Keratinocyte (primary cell): ENCODE data around the gene IRF4. TPM values are rescaled to one million over a fixed set of nuclear protein-coding genes. Genes with fewer than 3 reads are reported as not detected.
A peak's percentile ranks its signal among the peaks of the same experiment; 100 is the strongest.

Experiments used
- DNase-seq: peaks from one replicate; pipeline ENCODE4 v3.0.0-alpha.2; 2011; ENCODE audit warnings: low read depth, missing footprints, low spot score
- FAIRE-seq: peaks from 2 replicates; lab custom pipeline; 2011; peaks lifted over from hg19 to GRCh38; lab: Jason Lieb, UNC
- H2AFZ ChIP-seq: 2 replicates; pipeline ENCODE4 v1.6.0; 2012; ENCODE audit warnings: low read length, control low read depth, inconsistent platforms; ENCODE audit not compliant: control insufficient read depth
- H3K27ac ChIP-seq: 2 replicates; pipeline ENCODE4 v1.5.1; 2011; ENCODE audit warnings: low read length; ENCODE audit not compliant: control insufficient read depth, insufficient read depth
- H3K27me3 ChIP-seq: 3 replicates; pipeline ENCODE4 v1.6.0; 2011; ENCODE audit warnings: low read length; ENCODE audit not compliant: control insufficient read depth, insufficient read depth; ENCODE audit errors: extremely low read depth
- H3K36me3 ChIP-seq, 2 experiments: 2 replicates in 1 of 2; 3 replicates in 1 of 2; pipeline ENCODE4 v1.5.1; 2011; ENCODE audit warnings: low read length in 2 of 2, mild to moderate bottlenecking in 1 of 2; ENCODE audit not compliant: control insufficient read depth in 2 of 2, insufficient read depth in 2 of 2; ENCODE audit errors: extremely low read depth in 1 of 2
- H3K4me1 ChIP-seq: 3 replicates; pipeline ENCODE4 v1.5.1; 2011; ENCODE audit warnings: low read length; ENCODE audit not compliant: control insufficient read depth, insufficient read depth; ENCODE audit errors: extremely low read depth
- H3K4me2 ChIP-seq: 3 replicates; pipeline ENCODE4 v1.6.0; 2011; ENCODE audit warnings: low read depth, low read length; ENCODE audit not compliant: control insufficient read depth, insufficient read depth; ENCODE audit errors: extremely low read depth
- H3K4me3 ChIP-seq, 3 experiments: fragments of 200-600 bp in 1 of 3; sonication (generic) in 1 of 3; 2 replicates in 2 of 3; 3 replicates in 1 of 3; pipeline ENCODE4 v1.5.1; 2011 to 2016; ENCODE audit warnings: low read length in 3 of 3, mild to moderate bottlenecking in 3 of 3, control low read depth in 2 of 3, inconsistent platforms in 1 of 3, low read depth in 1 of 3, mixed read lengths in 1 of 3, mixed run types in 1 of 3, moderate library complexity in 1 of 3; ENCODE audit not compliant: control insufficient read depth in 2 of 3, insufficient read depth in 2 of 3; ENCODE audit errors: extremely low read depth in 1 of 3
- H3K79me2 ChIP-seq: 2 replicates; pipeline ENCODE4 v1.6.0; 2012; ENCODE audit warnings: low read length; ENCODE audit not compliant: control insufficient read depth, insufficient read depth
- H3K9ac ChIP-seq: 3 replicates; pipeline ENCODE4 v1.6.0; 2011; ENCODE audit warnings: low read length; ENCODE audit not compliant: control insufficient read depth, insufficient read depth; ENCODE audit errors: extremely low read depth
- H3K9me1 ChIP-seq: 3 replicates; pipeline ENCODE4 v1.6.0; 2011; ENCODE audit warnings: low read length; ENCODE audit not compliant: control insufficient read depth, insufficient read depth; ENCODE audit errors: extremely low read depth
- H3K9me3 ChIP-seq: 2 replicates; pipeline ENCODE4 v1.5.1; 2012; ENCODE audit warnings: low read depth, low read length; ENCODE audit not compliant: control insufficient read depth
- H4K20me1 ChIP-seq: 3 replicates; pipeline ENCODE4 v1.6.0; 2011; ENCODE audit warnings: low read length; ENCODE audit not compliant: control insufficient read depth, insufficient read depth; ENCODE audit errors: extremely low read depth
- EZH2 ChIP-seq: IDR thresholded peaks from one replicate; pipeline ENCODE4 v1.6.1; 2012; ENCODE audit warnings: inconsistent platforms, mild to moderate bottlenecking, low read length, moderate library complexity
- dilution Hi-C: fragments of 300-500 bp; cut with MboI; formaldehyde crosslinking; loops from one replicate; pipeline ENCODE4 v1.7.0; 2020; ENCODE audit warnings: low sequenced_read_pairs; ENCODE audit not compliant: extremely low pct_ligation_motif_present
- polyA plus RNA-seq, 5 experiments: library from polyadenylated mRNA; depleted of rRNA in 3 of 5; stranded (reverse) in 3 of 5; stranded (forward) in 1 of 5; unstranded in 1 of 5; fragments of >200 nt; gene quantifications; 1 replicate in 1 of 5; 2 replicates in 3 of 5; 3 replicates in 1 of 5; pipeline versions ENCODE4 v1.2.1 to v1.2.3, GENCODE V29; 2011 to 2012; ENCODE audit warnings: missing spikeins in 2 of 5, low read depth in 1 of 5, low replicate concordance in 1 of 5
- TF ChIP-seq, protein P1 (sequence below), 3 experiments: IDR thresholded peaks in 1 of 3; conservative IDR thresholded peaks in 1 of 3; optimal IDR thresholded peaks in 1 of 3; 2 replicates in 2 of 3; 3 replicates in 1 of 3; pipeline versions ENCODE3 to v1.5.1; 2011; ENCODE audit warnings: low read length in 3 of 3, mild to moderate bottlenecking in 3 of 3, moderate library complexity in 2 of 3, control low read depth in 1 of 3, inconsistent platforms in 1 of 3; ENCODE audit not compliant: insufficient read depth in 2 of 3; ENCODE audit errors: extremely low read depth in 1 of 3

The IRF4 gene
- polyA plus RNA-seq, 1 donor (not counting 4 experiments of a cell fraction or from before 2014, with no cell fraction given) = 0.12 TPM

DNA sequence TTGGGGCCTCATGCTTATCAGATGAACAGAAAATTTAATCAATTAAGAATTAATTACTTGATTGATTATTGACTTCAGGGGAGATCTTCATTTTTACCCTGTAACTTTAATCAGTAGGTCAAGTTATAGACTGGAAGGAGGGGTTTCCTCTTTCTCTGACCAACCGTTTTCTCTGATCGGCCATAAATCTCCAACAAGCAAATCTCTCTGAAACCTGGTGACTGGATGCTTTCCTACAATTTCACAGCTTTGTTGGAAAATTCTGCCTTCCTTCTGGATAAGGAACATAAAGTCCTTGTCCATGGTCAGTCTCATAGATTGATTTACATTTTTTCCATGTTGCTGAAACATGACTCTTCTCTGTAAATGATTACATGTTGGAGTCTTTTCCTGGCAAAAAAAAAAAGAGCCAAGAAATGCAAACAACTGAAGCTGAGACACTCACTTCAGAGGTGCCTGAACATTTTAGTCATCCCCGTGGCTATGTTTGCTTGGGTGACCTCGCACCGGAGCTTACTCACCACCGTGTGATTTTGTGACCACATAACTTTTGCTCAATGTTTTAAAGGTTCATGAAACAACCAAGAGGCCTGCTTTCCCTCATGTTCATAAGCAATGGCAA is 31.0 kb downstream of the IRF4 start:
- Histone ChIP-seq H3K9me3 (no peaks in the 10 kb centered on the region), H3K36me3 (no peaks in the 10 kb centered on the region), H4K20me1 (no peaks in the 10 kb centered on the region), H3K9ac (no peak overlapping the region), H3K4me3 (no peak overlapping the region), H3K27me3 (peaks cover 3% of the 10 kb centered on the region), H3K79me2 (no peaks in the 10 kb centered on the region), H3K4me2 (no peak overlapping the region), H3K9me1 (no peaks in the 10 kb centered on the region), H3K4me1 (peaks cover 2% of the 10 kb centered on the region), H3K27ac (no peak overlapping the region), H2AFZ (no peak overlapping the region)
- DNase-seq = peak; percentile 45
- dilution Hi-C loops = no loop called here
- no peak for TF ChIP-seq EZH2
- TF ChIP-seq, protein P1, sequence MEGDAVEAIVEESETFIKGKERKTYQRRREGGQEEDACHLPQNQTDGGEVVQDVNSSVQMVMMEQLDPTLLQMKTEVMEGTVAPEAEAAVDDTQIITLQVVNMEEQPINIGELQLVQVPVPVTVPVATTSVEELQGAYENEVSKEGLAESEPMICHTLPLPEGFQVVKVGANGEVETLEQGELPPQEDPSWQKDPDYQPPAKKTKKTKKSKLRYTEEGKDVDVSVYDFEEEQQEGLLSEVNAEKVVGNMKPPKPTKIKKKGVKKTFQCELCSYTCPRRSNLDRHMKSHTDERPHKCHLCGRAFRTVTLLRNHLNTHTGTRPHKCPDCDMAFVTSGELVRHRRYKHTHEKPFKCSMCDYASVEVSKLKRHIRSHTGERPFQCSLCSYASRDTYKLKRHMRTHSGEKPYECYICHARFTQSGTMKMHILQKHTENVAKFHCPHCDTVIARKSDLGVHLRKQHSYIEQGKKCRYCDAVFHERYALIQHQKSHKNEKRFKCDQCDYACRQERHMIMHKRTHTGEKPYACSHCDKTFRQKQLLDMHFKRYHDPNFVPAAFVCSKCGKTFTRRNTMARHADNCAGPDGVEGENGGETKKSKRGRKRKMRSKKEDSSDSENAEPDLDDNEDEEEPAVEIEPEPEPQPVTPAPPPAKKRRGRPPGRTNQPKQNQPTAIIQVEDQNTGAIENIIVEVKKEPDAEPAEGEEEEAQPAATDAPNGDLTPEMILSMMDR (optimal IDR thresholded peaks at IDR 0.05 in 1 of 3, IDR thresholded peaks at IDR 0.05 in 1 of 3, conservative IDR thresholded peaks at IDR 0.05 in 1 of 3; ENCODE audit: extremely low read depth in 1 of 3, insufficient read depth in 2 of 3, low read length in 3 of 3) = no peak
- no peak for FAIRE-seq

DNA sequence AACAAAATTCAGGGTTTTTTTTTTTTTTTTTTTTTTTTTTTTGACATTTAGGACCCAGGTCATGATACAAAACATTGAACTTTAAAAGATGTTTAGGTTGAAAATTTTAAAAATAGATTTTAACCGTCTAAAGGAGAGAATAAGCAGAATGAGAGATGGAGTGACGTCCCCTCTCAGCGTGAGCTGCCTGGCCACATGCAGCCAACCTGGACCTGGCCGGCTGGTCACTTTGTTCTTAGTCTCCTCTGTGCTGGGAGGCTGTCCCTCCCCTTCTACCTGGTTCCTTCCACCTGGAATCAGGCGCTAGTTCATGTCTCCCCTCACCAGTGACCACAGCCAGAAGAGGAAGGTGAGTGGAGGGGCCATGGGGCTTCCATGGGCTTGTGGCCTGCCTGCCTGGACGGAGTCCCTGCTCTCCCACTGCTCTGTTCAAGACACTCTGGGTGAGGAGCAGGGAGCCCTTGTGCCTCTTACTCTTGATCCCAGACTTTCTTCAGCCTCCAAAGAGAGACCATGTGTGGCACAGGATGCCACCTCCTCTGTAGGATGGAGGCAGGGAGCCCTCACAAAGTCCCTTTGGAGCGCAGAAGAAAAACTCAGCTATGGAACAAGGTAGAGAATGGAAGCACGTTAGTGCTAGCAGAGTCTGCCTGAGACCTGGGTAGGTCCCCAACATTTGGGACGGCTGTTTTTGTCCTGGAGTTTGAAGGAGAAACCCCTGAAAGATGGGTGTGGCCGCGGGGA is 31.7 kb downstream of the IRF4 start:
- no peak overlapping the region for H3K4me2 ChIP-seq
- H3K27me3 ChIP-seq = peaks cover 3% of the 10 kb centered on the region
- no peaks in the 10 kb centered on the region for H3K9me3 ChIP-seq
- H3K36me3 ChIP-seq = no peaks in the 10 kb centered on the region
- no peak overlapping the region for H3K4me3 ChIP-seq
- H3K79me2 ChIP-seq = no peaks in the 10 kb centered on the region
- no peaks in the 10 kb centered on the region for H3K9me1 ChIP-seq
- H4K20me1 ChIP-seq = no peaks in the 10 kb centered on the region
- peaks cover 2% of the 10 kb centered on the region for H3K4me1 ChIP-seq
- TF ChIP-seq, protein P1 (optimal IDR thresholded peaks at IDR 0.05 in 1 of 3, IDR thresholded peaks at IDR 0.05 in 1 of 3, conservative IDR thresholded peaks at IDR 0.05 in 1 of 3; ENCODE audit: extremely low read depth in 1 of 3, insufficient read depth in 2 of 3, low read length in 3 of 3) = no peak
- no peak for TF ChIP-seq EZH2
- no peak overlapping the region for H3K9ac ChIP-seq
- dilution Hi-C loops = no loop called here
- FAIRE-seq (no peak), DNase-seq (no peak)
- H3K27ac ChIP-seq = no peak overlapping the region
- no peak overlapping the region for H2AFZ ChIP-seq
